Tibial nerve (tissue), 4 donors: ENCODE measurements around the gene ELOB. TPM values are rescaled to one million over a fixed set of nuclear protein-coding genes. Genes with fewer than 3 reads are reported as not detected.

ENCODE experiments used
- DNase-seq, 2 donors: peaks; one replicate each; pipeline ENCODE4 v3.0.0-alpha.2; 2019; ENCODE audit warnings: low spot score in 2 of 2
- H3K27ac ChIP-seq, 4 donors: fragments of 200-600 bp; sonication (generic) in 3 of 4; one replicate each; pipeline ENCODE4 v1.5.1; 2017 to 2019; ENCODE audit warnings: mild to moderate bottlenecking in 1 of 4
- H3K27me3 ChIP-seq, 2 donors: fragments of 200-600 bp; sonication (generic) in 1 of 2; one replicate each; pipeline versions ENCODE4 v1.5.1 to v1.6.0; 2017 to 2019
- H3K36me3 ChIP-seq, 3 donors: fragments of 200-600 bp; sonication (generic); one replicate each; pipeline ENCODE4 v1.5.1; 2018 to 2019
- H3K4me1 ChIP-seq, 4 donors: fragments of 200-600 bp; sonication (generic) in 3 of 4; one replicate each; pipeline ENCODE4 v1.5.1; 2017 to 2019
- H3K4me3 ChIP-seq, 4 donors: fragments of 200-600 bp; sonication (generic) in 3 of 4; one replicate each; pipeline ENCODE4 v1.5.1; 2017 to 2019; ENCODE audit warnings: mild to moderate bottlenecking in 1 of 4, moderate library complexity in 1 of 4
- H3K9me3 ChIP-seq, 4 donors: fragments of 200-600 bp; sonication (generic) in 3 of 4; one replicate each; pipeline ENCODE4 v1.5.1; 2017 to 2019
- EP300 ChIP-seq, 2 donors: sonication (generic); formaldehyde crosslinking; IDR thresholded peaks; one replicate each; pipeline ENCODE4 v1.6.1; 2017; ENCODE audit warnings: antibody characterized with exemption in 2 of 2, mild to moderate bottlenecking in 1 of 2
- POLR2A ChIP-seq, 2 donors: fragments of 450-650 bp; IDR thresholded peaks; one replicate each; pipeline ENCODE4 v1.6.1; 2017; ENCODE audit warnings: antibody characterized with exemption in 2 of 2, mild to moderate bottlenecking in 2 of 2, moderate library complexity in 2 of 2
- WGBS, 2 donors: methylation state at CpG; one replicate each; pipeline ENCODE4 v1.1.5; 2018; 5-methylcytosine and 5-hydroxymethylcytosine counted together
- total RNA-seq, 4 donors: library from RNA; depleted of rRNA; stranded (reverse); fragments of >200 nt; gene quantifications; one replicate each; pipeline ENCODE4 v1.1.0, GENCODE V29; 2016
- TF ChIP-seq, protein P1 (sequence below), 5 experiments: fragments of 200-600 bp in 3 of 5; fragments of 450-650 bp in 2 of 5; sonication (generic) in 3 of 5; IDR thresholded peaks; one replicate each; pipeline ENCODE4 v1.5.1; 2016 to 2019; ENCODE audit warnings: antibody characterized with exemption in 5 of 5, mild to moderate bottlenecking in 3 of 5, moderate library complexity in 2 of 5

Gene ELOB
- total RNA-seq, 4 donors from 2014 or later: 293 to 759 (median 513) TPM

DNA sequence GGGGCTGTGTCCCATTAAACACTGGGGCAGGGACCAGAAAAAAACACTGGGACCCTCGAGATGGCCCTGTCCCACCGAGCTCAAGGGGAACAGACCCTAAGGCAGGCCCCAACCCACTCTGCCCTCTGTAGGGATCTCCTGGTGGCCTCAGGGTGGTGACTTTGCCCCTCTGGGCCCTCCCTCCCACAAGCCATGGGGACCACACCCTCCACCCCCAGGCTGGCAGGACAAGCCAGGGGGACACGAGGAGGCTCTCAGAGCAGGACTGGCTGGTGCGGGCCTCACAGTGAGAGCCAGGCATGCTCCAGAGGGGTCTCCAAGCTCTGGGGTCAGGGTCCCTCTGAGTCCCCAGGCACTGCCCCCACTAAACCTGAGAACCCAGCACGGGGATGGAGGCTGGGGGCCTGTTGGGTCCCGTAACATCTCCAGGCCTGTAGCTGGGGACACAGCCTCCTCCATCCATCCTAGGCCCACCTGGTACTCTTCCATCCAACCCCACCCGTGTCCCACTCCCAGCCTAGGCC is 39.1 kb downstream of the ELOB start:
- H3K36me3 ChIP-seq: peaks cover 0 to 5% (median 0%) of the 10 kb centered on the region in 3 donors
- H3K4me3 ChIP-seq: no peak overlapping the region
- DNase-seq: no peak
- 71 to 73% methylated on average over 4 to 6 of the region's 7 CpGs for WGBS, 2 donors
- peaks cover 0 to 30% of the 10 kb centered on the region in 2 donors for H3K27me3 ChIP-seq
- H3K4me1 ChIP-seq: no peaks in the 10 kb centered on the region
- no peak overlapping the region for H3K27ac ChIP-seq
- no peak for TF ChIP-seq POLR2A (IDR thresholded peaks at IDR 0.05)
- TF ChIP-seq, protein P1, sequence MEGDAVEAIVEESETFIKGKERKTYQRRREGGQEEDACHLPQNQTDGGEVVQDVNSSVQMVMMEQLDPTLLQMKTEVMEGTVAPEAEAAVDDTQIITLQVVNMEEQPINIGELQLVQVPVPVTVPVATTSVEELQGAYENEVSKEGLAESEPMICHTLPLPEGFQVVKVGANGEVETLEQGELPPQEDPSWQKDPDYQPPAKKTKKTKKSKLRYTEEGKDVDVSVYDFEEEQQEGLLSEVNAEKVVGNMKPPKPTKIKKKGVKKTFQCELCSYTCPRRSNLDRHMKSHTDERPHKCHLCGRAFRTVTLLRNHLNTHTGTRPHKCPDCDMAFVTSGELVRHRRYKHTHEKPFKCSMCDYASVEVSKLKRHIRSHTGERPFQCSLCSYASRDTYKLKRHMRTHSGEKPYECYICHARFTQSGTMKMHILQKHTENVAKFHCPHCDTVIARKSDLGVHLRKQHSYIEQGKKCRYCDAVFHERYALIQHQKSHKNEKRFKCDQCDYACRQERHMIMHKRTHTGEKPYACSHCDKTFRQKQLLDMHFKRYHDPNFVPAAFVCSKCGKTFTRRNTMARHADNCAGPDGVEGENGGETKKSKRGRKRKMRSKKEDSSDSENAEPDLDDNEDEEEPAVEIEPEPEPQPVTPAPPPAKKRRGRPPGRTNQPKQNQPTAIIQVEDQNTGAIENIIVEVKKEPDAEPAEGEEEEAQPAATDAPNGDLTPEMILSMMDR (IDR thresholded peaks at IDR 0.05): no peak
- TF ChIP-seq EP300 (IDR thresholded peaks at IDR 0.05): no peak
- H3K9me3 ChIP-seq: no peaks in the 10 kb centered on the region

DNA sequence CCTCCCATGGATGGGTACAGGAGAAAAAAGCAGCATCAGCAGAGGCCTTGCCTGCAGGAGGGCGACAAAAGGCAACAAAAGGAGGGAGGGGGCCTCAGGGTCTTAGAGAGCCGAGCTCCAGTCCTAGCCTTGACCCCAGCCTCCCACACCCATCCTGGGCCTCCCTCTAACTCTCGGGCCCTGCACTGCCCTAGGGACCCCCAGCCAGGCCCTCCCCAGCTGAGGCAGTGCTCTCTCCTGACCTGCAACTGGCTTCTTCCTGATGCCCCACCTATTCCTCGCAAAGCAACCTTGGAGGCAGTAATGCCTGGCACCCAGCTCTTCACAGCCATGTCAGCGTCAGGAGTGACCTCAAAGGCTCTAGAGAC is 39.9 kb downstream of the ELOB start:
- 59 to 73% methylated on average over 5 of the region's 5 CpGs for WGBS, 2 donors
- TF ChIP-seq POLR2A (IDR thresholded peaks at IDR 0.05) (no peak), EP300 (IDR thresholded peaks at IDR 0.05) (no peak)
- TF ChIP-seq, protein P1 (IDR thresholded peaks at IDR 0.05): no peak
- peaks cover 0 to 30% of the 10 kb centered on the region in 2 donors for H3K27me3 ChIP-seq

DNA sequence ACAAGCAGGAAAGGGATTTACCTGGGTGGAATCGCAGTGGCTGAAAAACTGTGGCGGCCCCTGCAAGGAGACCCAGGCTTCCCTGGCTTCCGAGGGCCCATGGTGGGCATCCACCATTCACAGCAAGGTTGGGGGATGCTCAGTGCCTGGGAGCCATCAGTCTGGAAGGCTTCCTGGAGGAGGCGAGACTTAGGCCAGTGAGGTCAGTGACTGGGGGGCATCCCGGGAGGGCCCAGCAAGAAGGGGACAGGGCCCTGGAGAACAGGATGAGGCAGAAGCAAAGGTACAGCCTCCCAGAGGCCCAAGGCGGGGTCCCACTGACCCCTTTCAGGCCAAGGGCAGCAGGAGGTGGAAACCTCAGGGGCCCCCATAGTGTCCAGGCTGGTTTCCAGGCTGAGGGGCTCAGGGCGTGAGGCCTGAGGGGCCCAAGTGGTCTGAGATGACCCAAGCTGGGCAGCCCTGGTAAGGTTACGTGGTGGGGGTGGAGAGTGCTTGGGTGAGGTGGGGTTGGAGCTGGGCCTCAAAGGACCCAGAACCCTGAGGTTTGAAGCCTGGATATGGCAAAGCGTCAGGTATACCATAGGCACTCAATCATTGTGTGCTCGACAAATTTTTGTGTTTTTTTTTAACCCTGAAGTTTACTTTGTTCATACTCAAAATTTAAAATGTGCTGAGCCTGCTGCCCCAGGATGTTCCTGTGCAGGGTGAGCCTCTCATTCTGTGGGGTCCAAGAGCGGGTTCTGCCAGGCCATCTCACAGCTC is 40.4 kb downstream of the ELOB start:
- Histone ChIP-seq H3K27me3 (peaks cover 0 to 30% of the 10 kb centered on the region in 2 donors), H3K27ac (no peak overlapping the region), H3K9me3 (no peaks in the 10 kb centered on the region), H3K36me3 (no peaks in the 10 kb centered on the region), H3K4me3 (no peak overlapping the region), H3K4me1 (no peaks in the 10 kb centered on the region)
- DNase-seq: no peak
- TF ChIP-seq, protein P1 (IDR thresholded peaks at IDR 0.05): no peak
- 87 to 91% methylated on average over 11 of the region's 11 CpGs for WGBS, 2 donors

More for the DNA sequence above, 39.9 kb downstream of the ELOB start:
- H3K4me1 ChIP-seq: no peaks in the 10 kb centered on the region
- no peak for DNase-seq
- no peaks in the 10 kb centered on the region for H3K36me3 ChIP-seq
- H3K9me3 ChIP-seq: no peaks in the 10 kb centered on the region
- H3K4me3 ChIP-seq: no peak overlapping the region
- no peak overlapping the region for H3K27ac ChIP-seq

DNA sequence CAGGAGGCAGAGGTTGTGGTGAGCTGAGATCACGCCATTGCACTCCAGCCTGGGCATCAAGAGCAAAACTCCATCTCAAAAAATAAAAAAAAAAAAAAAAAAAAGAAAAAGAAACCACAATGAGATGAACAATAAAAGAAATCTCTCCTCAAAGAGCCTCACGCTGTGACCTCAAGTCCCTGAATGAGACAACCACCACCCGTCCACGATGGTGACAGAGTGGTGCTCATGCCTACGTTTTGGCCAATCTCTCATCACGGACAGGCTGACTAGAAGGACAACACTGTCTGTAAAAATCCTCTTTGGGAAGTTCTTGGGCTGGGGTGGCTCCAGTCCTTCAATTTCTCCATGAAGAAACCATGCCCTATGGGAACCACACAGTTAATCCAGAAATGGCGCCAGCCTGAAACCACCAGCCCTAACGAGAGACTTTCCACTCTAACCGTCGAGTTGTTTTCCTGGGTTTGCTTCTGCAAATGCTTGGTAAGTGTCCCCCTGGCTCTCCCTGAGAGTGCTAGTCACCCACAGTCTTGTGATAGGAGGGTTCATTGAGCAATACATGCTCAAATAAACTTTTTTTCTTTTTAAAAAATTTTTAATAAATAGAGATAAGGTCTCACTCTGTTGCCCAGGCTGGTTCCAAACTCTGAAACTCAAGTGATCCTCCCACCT is 42.1 kb downstream of the ELOB start:
- H3K36me3 ChIP-seq: no peaks in the 10 kb centered on the region
- H3K27me3 ChIP-seq: peaks cover 0 to 30% of the 10 kb centered on the region in 2 donors
- no peaks in the 10 kb centered on the region for H3K9me3 ChIP-seq
- WGBS, 2 donors: 76% methylated on average over 10 of the region's 10 CpGs
- no peak for DNase-seq
- no peak overlapping the region for H3K27ac ChIP-seq
- TF ChIP-seq POLR2A (IDR thresholded peaks at IDR 0.05) (no peak), EP300 (IDR thresholded peaks at IDR 0.05) (no peak)
- TF ChIP-seq, protein P1 (IDR thresholded peaks at IDR 0.05): no peak
- H3K4me1 ChIP-seq: no peaks in the 10 kb centered on the region
- no peak overlapping the region for H3K4me3 ChIP-seq

DNA sequence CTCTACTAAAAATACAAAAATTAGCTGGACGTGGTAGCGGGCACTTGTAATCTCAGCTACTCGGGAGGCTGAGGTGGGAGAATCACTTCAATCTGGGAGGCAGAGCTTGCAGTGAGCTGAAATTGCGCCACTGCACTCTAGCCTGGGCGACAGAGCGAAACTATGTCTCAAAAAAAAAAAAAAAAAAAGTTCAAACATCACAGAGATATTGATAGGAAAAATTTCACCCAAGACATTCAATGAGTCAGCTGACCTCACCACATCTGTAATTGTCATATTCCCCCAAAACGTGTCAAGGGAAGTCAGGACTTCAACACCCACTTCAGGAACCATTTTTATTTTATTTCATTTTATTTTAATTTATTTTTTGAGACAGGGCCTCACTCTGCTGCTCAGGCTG is 49.0 kb downstream of the ELOB start:
- DNase-seq: no peak
- Histone ChIP-seq H3K36me3 (no peaks in the 10 kb centered on the region), H3K9me3 (no peaks in the 10 kb centered on the region), H3K4me1 (no peaks in the 10 kb centered on the region), H3K27ac (no peak overlapping the region), H3K27me3 (peaks cover 0 to 9% of the 10 kb centered on the region in 2 donors), H3K4me3 (no peak overlapping the region)
- TF ChIP-seq EP300 (IDR thresholded peaks at IDR 0.05): no peak
- TF ChIP-seq POLR2A (IDR thresholded peaks at IDR 0.05): no peak
- TF ChIP-seq, protein P1 (IDR thresholded peaks at IDR 0.05): no peak
- 88 to 89% methylated on average over 7 of the region's 7 CpGs for WGBS, 2 donors
